NCI-H510A treated with DMSO at 0.1 percent for 48 hours (cell line): ENCODE results near the gene PTH1R.

Experiments
- DNase-seq: peaks from one replicate; lab custom pipeline; 2025; lab: John Stamatoyannopoulos, UW

Gene PTH1R

DNA sequence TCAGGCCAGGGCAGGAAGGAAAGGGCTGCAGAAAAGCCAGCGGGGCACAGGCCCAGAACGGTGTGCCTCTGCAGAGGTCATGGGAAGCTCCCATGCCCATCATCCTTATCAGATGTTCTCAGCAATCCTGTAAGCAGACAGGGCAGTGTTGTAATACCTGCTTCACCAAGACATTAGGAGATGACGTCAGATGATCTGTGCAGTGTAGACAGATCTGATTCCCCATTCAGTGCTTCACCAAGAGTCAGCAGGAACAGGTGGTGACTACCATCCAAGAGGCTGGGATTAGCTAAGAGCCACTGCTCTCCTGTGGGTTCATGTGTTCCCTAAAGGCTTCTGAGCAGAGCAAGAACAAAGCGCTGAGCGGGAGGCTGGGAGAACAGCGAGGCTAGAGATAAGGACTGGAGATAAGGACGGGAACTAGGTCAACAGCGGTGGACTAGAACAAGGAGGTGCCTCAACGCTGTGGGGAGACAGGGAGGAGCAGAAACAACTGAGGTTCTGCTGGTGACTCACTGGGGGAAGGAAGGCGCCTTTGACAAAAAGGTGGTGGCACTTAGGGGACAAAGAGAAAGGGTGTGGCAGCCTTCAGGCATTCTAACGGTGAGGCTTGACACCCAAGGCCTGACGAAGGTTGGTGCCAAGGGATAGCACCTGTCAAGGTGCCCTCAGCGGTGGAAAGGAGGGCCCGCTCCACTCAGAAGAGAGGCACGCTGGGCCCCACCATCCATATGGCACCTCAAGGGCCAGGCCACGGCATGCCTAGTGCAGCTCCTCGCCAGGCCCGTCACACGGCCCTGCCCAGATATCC is 70.7 kb downstream of the PTH1R start:
- no peak for DNase-seq

- DNase-seq, result no peak
Observed at GRCh38 chr3:46948830-46949671, 71.5 kb downstream of the PTH1R start.

GRCh38 chr3:46950177-46950576 is 72.7 kb downstream of the PTH1R start:
- no peak for DNase-seq

DNA sequence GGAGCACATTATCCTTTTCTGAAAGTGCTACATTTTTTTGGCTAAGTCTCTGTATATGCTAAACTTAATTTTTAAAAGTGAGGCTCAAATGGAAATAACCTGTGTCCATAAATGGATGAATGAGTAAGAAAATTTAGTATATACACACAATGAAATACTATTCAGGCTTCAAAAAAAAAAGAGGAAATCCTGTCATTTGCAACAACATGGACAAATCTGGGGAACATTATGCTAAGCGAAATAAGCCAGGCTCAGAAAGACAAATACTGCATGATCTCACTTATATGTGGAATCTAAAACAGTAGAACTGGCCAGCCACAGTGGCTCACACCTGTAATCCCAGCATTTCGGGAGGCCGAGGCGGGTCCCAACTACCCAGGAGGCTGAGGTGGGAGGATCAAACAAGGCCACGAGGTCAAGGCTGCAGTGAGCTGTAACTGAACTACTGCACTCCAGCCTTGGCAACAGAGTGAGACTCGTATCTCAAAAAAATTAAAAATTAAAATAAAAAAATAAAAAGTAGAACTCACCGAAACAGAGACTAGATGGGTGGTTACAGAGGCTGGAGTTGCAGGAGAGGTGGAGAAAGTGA is 73.2 kb downstream of the PTH1R start:
- no peak for DNase-seq

DNA sequence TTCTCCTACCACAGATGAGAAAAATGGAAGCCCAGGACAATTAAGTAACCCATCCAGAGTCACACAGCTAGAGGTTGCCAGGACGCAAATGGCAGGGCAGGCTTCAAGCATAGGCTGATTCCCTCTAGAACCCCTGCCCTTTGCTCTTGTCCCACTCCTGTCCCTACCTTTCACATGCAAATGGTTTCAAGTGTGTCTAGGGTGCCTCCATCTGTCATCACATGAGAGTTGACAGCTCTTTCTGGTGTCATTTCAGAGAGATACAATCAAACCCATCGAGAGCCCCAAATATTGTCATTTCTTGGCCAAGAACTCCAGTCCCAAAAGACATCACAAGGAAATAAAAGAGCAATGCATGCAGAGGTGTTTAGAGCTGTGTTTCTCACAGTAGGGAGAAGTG is 75.3 kb downstream of the PTH1R start:
- DNase-seq, result no peak
